Epidermal melanocyte (primary cell): Measurements from ENCODE around the gene CRACDL.
"Not testable (repeated sequence)": the region's sequence is repeated elsewhere in the genome, so short reads cannot be mapped to it uniquely, and the experiment has no call there.

Experiments used
- DNase-seq: peaks from one replicate; pipeline ENCODE4 v3.0.0; 2011; ENCODE audit warnings: low spot score; ENCODE audit not compliant: insufficient read length

Gene CRACDL

GRCh38 chr2:98907966-98908905 is 27.8 kb downstream of the CRACDL start:
- DNase-seq, result no peak

- no peak for DNase-seq
Observed at GRCh38 chr2:98907385-98907784, 28.6 kb downstream of the CRACDL start.

GRCh38 chr2:98903767-98904485 is 32.1 kb downstream of the CRACDL start:
- no peak for DNase-seq

GRCh38 chr2:98903064-98903355 is 33.0 kb downstream of the CRACDL start:
- DNase-seq, result no peak

- DNase-seq, result no peak
Observed at GRCh38 chr2:98902209-98903063, 33.6 kb downstream of the CRACDL start.

- DNase-seq, result no peak
Observed at GRCh38 chr2:98901702-98902101, 34.3 kb downstream of the CRACDL start.

GRCh38 chr2:98901291-98901690 is 34.7 kb downstream of the CRACDL start:
- no peak for DNase-seq

GRCh38 chr2:98900721-98901120 is 35.3 kb downstream of the CRACDL start:
- no peak for DNase-seq

- DNase-seq, result not testable (repeated sequence)
Observed at GRCh38 chr2:98899703-98900078, 36.3 kb downstream of the CRACDL start.

GRCh38 chr2:98899041-98899702 is 36.9 kb downstream of the CRACDL start:
- DNase-seq, result no peak

- DNase-seq, result no peak
Observed at GRCh38 chr2:98898423-98898841, 37.6 kb downstream of the CRACDL start.

- DNase-seq, result no peak
Observed at GRCh38 chr2:98897746-98898145, 38.3 kb downstream of the CRACDL start.

GRCh38 chr2:98896944-98897343 is 39.1 kb downstream of the CRACDL start:
- no peak for DNase-seq

- DNase-seq, result no peak
Observed at GRCh38 chr2:98896416-98896815, 39.6 kb downstream of the CRACDL start.

- DNase-seq, result no peak
Observed at GRCh38 chr2:98895901-98896300, 40.1 kb downstream of the CRACDL start.

GRCh38 chr2:98895221-98895620 is 40.8 kb downstream of the CRACDL start:
- no peak for DNase-seq

GRCh38 chr2:98894331-98895000 is 41.6 kb downstream of the CRACDL start:
- no peak for DNase-seq

- DNase-seq, result no peak
Observed at GRCh38 chr2:98893911-98894321, 42.1 kb downstream of the CRACDL start.

- no peak for DNase-seq
Observed at GRCh38 chr2:98892871-98893270, 43.2 kb downstream of the CRACDL start.

- DNase-seq, result no peak
Observed at GRCh38 chr2:98891591-98891990, 44.4 kb downstream of the CRACDL start.
